ENCODE results near the gene TAX1BP1.

DNA sequence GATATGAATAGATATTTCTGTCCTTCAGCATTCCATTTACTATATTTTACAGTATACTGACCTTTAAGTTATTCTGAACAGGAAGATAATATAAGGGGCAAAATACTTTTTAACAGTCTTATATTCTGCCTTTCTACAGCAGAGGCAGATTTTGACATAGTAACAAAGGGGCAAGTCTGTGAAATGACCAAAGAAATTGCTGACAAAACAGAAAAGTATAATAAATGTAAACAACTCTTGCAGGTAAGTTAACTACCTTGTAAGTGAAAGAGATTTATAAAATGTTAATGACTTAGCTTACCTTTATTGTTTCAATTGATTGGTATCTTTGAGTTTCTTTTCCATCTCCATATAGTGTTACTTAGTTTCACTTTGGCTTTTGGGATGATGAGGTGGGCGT is 56.0 kb downstream of the TAX1BP1 start:
- TF ChIP-seq, protein P1, sequence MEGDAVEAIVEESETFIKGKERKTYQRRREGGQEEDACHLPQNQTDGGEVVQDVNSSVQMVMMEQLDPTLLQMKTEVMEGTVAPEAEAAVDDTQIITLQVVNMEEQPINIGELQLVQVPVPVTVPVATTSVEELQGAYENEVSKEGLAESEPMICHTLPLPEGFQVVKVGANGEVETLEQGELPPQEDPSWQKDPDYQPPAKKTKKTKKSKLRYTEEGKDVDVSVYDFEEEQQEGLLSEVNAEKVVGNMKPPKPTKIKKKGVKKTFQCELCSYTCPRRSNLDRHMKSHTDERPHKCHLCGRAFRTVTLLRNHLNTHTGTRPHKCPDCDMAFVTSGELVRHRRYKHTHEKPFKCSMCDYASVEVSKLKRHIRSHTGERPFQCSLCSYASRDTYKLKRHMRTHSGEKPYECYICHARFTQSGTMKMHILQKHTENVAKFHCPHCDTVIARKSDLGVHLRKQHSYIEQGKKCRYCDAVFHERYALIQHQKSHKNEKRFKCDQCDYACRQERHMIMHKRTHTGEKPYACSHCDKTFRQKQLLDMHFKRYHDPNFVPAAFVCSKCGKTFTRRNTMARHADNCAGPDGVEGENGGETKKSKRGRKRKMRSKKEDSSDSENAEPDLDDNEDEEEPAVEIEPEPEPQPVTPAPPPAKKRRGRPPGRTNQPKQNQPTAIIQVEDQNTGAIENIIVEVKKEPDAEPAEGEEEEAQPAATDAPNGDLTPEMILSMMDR (IDR thresholded peaks at IDR 0.05; ENCODE audit: extremely low read depth in 1 of 2, insufficient read depth in 1 of 2, low read depth in 1 of 2, low read length in 2 of 2) = no peak
- no peak for TF ChIP-seq POLR2A (IDR thresholded peaks at IDR 0.05; ENCODE audit: low read depth, low read length)

All from endothelial cell of umbilical vein (primary cell).